NK-92 treated with Interleukin-12 subunit alpha and Interleukin-12 subunit beta, amount 100 ng/mL, for 24 hours (cell line): ENCODE measurements around the gene MGAT5.
"Not testable (repeated sequence)": the region's sequence is repeated elsewhere in the genome, so short reads cannot be mapped to it uniquely, and the experiment has no call there.

Source experiments
- DNase-seq: peaks from one replicate; lab custom pipeline; 2025; lab: John Stamatoyannopoulos, UW

MGAT5 gene

GRCh38 chr2:134278553-134278952 is 24.7 kb downstream of the MGAT5 start:
- DNase-seq = no peak

GRCh38 chr2:134279417-134279816 is 25.5 kb downstream of the MGAT5 start:
- no peak for DNase-seq

GRCh38 chr2:134280231-134280630 is 26.4 kb downstream of the MGAT5 start:
- DNase-seq = no peak

GRCh38 chr2:134280726-134281125 is 26.9 kb downstream of the MGAT5 start:
- no peak for DNase-seq

- DNase-seq = no peak
Observed at GRCh38 chr2:134281815-134282419, 28.0 kb downstream of the MGAT5 start.

GRCh38 chr2:134282629-134283400 is 28.9 kb downstream of the MGAT5 start:
- DNase-seq = peak; percentile 62

GRCh38 chr2:134283661-134284060 is 29.8 kb downstream of the MGAT5 start:
- DNase-seq = no peak

GRCh38 chr2:134284119-134284670 is 30.3 kb downstream of the MGAT5 start:
- DNase-seq = no peak

- DNase-seq = no peak
Observed at GRCh38 chr2:134287323-134287722, 33.5 kb downstream of the MGAT5 start.

GRCh38 chr2:134288814-134289213 is 34.9 kb downstream of the MGAT5 start:
- peak; percentile 18 for DNase-seq

- DNase-seq = no peak
Observed at GRCh38 chr2:134289225-134289624, 35.4 kb downstream of the MGAT5 start.

GRCh38 chr2:134290358-134290757 is 36.5 kb downstream of the MGAT5 start:
- DNase-seq = no peak

GRCh38 chr2:134292514-134292913 is 38.6 kb downstream of the MGAT5 start:
- DNase-seq = no peak

GRCh38 chr2:134293719-134294537 is 40.1 kb downstream of the MGAT5 start:
- DNase-seq = no peak

GRCh38 chr2:134294598-134294997 is 40.7 kb downstream of the MGAT5 start:
- not testable (repeated sequence) for DNase-seq

GRCh38 chr2:134295441-134295840 is 41.6 kb downstream of the MGAT5 start:
- no peak for DNase-seq

- no peak for DNase-seq
Observed at GRCh38 chr2:134296301-134296700, 42.4 kb downstream of the MGAT5 start.

GRCh38 chr2:134299334-134299733 is 45.5 kb downstream of the MGAT5 start:
- no peak for DNase-seq

GRCh38 chr2:134300585-134300984 is 46.7 kb downstream of the MGAT5 start:
- DNase-seq = no peak

GRCh38 chr2:134301099-134301927 is 47.4 kb downstream of the MGAT5 start:
- DNase-seq = no peak

GRCh38 chr2:134301928-134302260 is 48.0 kb downstream of the MGAT5 start:
- DNase-seq = no peak
